HG03064 (cell line): ENCODE measurements around the gene ACSS3.

ENCODE experiments used
- ATAC-seq: cut with Tn5 transposase; IDR thresholded peaks from one replicate; pipeline ENCODE4 v1.9.1; 2021; ENCODE audit warnings: low read depth; ENCODE audit not compliant: unreplicated experiment

ACSS3 gene

GRCh38 chr12:81212996-81213696, 135.3 kb downstream of the ACSS3 start:
- ATAC-seq = no peak

- ATAC-seq = no peak
These were observed 138.9 kb downstream of the ACSS3 start for GRCh38 chr12:81216739-81217138.

- ATAC-seq = no peak
These were observed 143.8 kb downstream of the ACSS3 start for GRCh38 chr12:81221681-81222080.

- ATAC-seq = no peak
These were observed 145.1 kb downstream of the ACSS3 start for GRCh38 chr12:81222846-81223592.

GRCh38 chr12:81224626-81225025, 146.7 kb downstream of the ACSS3 start:
- no peak for ATAC-seq

- no peak for ATAC-seq
These were observed 151.9 kb downstream of the ACSS3 start for GRCh38 chr12:81229759-81230158.

GRCh38 chr12:81231574-81232368, 153.9 kb downstream of the ACSS3 start:
- no peak for ATAC-seq

- ATAC-seq = no peak
These were observed 167.6 kb downstream of the ACSS3 start for GRCh38 chr12:81245458-81245857.

GRCh38 chr12:81245907-81246570, 168.2 kb downstream of the ACSS3 start:
- no peak for ATAC-seq

GRCh38 chr12:81249976-81250375, 172.1 kb downstream of the ACSS3 start:
- no peak for ATAC-seq

- no peak for ATAC-seq
These were observed 174.3 kb downstream of the ACSS3 start for GRCh38 chr12:81252228-81252627.

GRCh38 chr12:81253360-81253759, 175.5 kb downstream of the ACSS3 start:
- no peak for ATAC-seq

GRCh38 chr12:81255456-81255855, 177.6 kb downstream of the ACSS3 start:
- no peak for ATAC-seq

GRCh38 chr12:81255947-81256346, 178.1 kb downstream of the ACSS3 start:
- no peak for ATAC-seq

GRCh38 chr12:81257947-81258551, 180.2 kb downstream of the ACSS3 start:
- no peak for ATAC-seq

GRCh38 chr12:81259360-81259759, 181.5 kb downstream of the ACSS3 start:
- ATAC-seq = no peak

GRCh38 chr12:81261508-81262207, 183.8 kb downstream of the ACSS3 start:
- no peak for ATAC-seq

- no peak for ATAC-seq
These were observed 185.2 kb downstream of the ACSS3 start for GRCh38 chr12:81263072-81263471.

GRCh38 chr12:81270385-81270784, 192.5 kb downstream of the ACSS3 start:
- ATAC-seq = no peak
